Liver (tissue), 9 donors: ENCODE results near the gene RNLS. TPM values are rescaled to one million over a fixed set of nuclear protein-coding genes. Genes with fewer than 3 reads are reported as not detected.

ENCODE experiments used
- DNase-seq: peaks from one replicate; pipeline ENCODE4 v3.0.0-alpha.2; 2017; ENCODE audit warnings: low spot score
- H3K27ac ChIP-seq, 2 donors: one replicate each; pipeline ENCODE4 v1.7.0; 2013; ENCODE audit warnings: inconsistent platforms in 2 of 2, low read length in 2 of 2, control low read depth in 1 of 2, low read depth in 1 of 2, mild to moderate bottlenecking in 1 of 2
- H3K27me3 ChIP-seq, 4 donors: one replicate each; pipeline versions ENCODE4 v1.6.1 to v1.7.0; 2013; ENCODE audit warnings: low read length in 3 of 4, inconsistent platforms in 1 of 4, mild to moderate bottlenecking in 1 of 4, moderate library complexity in 1 of 4; ENCODE audit not compliant: control insufficient read depth in 4 of 4, insufficient read depth in 4 of 4
- H3K36me3 ChIP-seq, 4 donors: one replicate each; pipeline versions ENCODE4 v1.6.1 to v1.7.0; 2013; ENCODE audit warnings: low read length in 3 of 4, mild to moderate bottlenecking in 3 of 4, low read depth in 1 of 4, moderate library complexity in 1 of 4; ENCODE audit not compliant: control insufficient read depth in 4 of 4, insufficient read depth in 3 of 4
- H3K4me1 ChIP-seq, 4 donors: one replicate each; pipeline versions ENCODE4 v1.6.1 to v1.7.0; 2013; ENCODE audit warnings: low read length in 3 of 4, mild to moderate bottlenecking in 3 of 4, moderate library complexity in 1 of 4; ENCODE audit not compliant: control insufficient read depth in 4 of 4, insufficient read depth in 4 of 4
- H3K4me3 ChIP-seq, 3 donors: one replicate each; pipeline versions ENCODE4 v1.6.1 to v1.7.0; 2013; ENCODE audit warnings: low read length in 3 of 3, control low read depth in 1 of 3, low read depth in 1 of 3, mild to moderate bottlenecking in 1 of 3
- H3K9ac ChIP-seq, 2 donors: one replicate each; pipeline ENCODE4 v1.7.0; 2013; ENCODE audit warnings: low read length in 2 of 2, mild to moderate bottlenecking in 2 of 2, moderate library complexity in 2 of 2, control low read depth in 1 of 2, low read depth in 1 of 2
- H3K9me3 ChIP-seq, 4 donors: one replicate each; pipeline versions ENCODE4 v1.6.1 to v1.7.0; 2013; ENCODE audit warnings: low read length in 3 of 4; ENCODE audit not compliant: control insufficient read depth in 4 of 4
- CTCF ChIP-seq: fragments of 150-350 bp; IDR thresholded peaks from 2 replicates; pipeline ENCODE4 v1.5.1; 2017; ENCODE audit warnings: improper control_type of control experiment, low read depth, low read length; ENCODE audit not compliant: missing input control
- EGR1 ChIP-seq, 2 donors: IDR thresholded peaks; 2 replicates each; pipeline ENCODE4 v1.6.1; 2016 to 2018; ENCODE audit warnings: antibody characterized with exemption in 2 of 2, low read depth in 2 of 2
- FOXA1 ChIP-seq: IDR thresholded peaks from 2 replicates; pipeline ENCODE4 v1.6.1; 2016; ENCODE audit warnings: antibody characterized with exemption
- FOXA2 ChIP-seq: IDR thresholded peaks from 2 replicates; pipeline ENCODE4 v1.6.1; 2016; ENCODE audit warnings: antibody characterized with exemption
- GABPA ChIP-seq, 2 donors: IDR thresholded peaks in 1 of 2; conservative IDR thresholded peaks in 1 of 2; 2 replicates each; pipeline ENCODE4 v1.6.1; 2016; ENCODE audit warnings: antibody characterized with exemption in 2 of 2, mild to moderate bottlenecking in 1 of 2, moderate library complexity in 1 of 2
- HNF4A ChIP-seq, 2 donors: conservative IDR thresholded peaks; 2 replicates each; pipeline ENCODE4 v1.6.1; 2016; ENCODE audit warnings: antibody characterized with exemption in 2 of 2, mild to moderate bottlenecking in 2 of 2
- HNF4G ChIP-seq: IDR thresholded peaks from 2 replicates; pipeline ENCODE4 v1.6.1; 2016; ENCODE audit warnings: antibody characterized with exemption
- JUND ChIP-seq, 2 donors: IDR thresholded peaks; 2 replicates each; pipeline ENCODE4 v1.6.1; 2016; ENCODE audit warnings: antibody characterized with exemption in 2 of 2
- NR2F2 ChIP-seq: IDR thresholded peaks from 2 replicates; pipeline ENCODE4 v1.6.1; 2016; ENCODE audit warnings: antibody characterized with exemption
- RAD21 ChIP-seq, 2 donors: IDR thresholded peaks; 2 replicates each; pipeline ENCODE4 v1.6.1; 2016; ENCODE audit warnings: antibody characterized with exemption in 2 of 2, mild to moderate bottlenecking in 2 of 2
- RXRA ChIP-seq, 2 donors: IDR thresholded peaks; 2 replicates each; pipeline ENCODE4 v1.6.1; 2017 to 2018; ENCODE audit warnings: antibody characterized with exemption in 2 of 2, mild to moderate bottlenecking in 1 of 2
- SP1 ChIP-seq: IDR thresholded peaks from 2 replicates; pipeline ENCODE4 v1.6.1; 2018; ENCODE audit warnings: antibody characterized with exemption, mild to moderate bottlenecking
- TAF1 ChIP-seq: conservative IDR thresholded peaks from 2 replicates; pipeline ENCODE4 v1.6.1; 2016; ENCODE audit warnings: antibody characterized with exemption, mild to moderate bottlenecking
- YY1 ChIP-seq: IDR thresholded peaks from 2 replicates; pipeline ENCODE4 v1.6.1; 2016; ENCODE audit warnings: antibody characterized with exemption, mild to moderate bottlenecking
- ZBTB33 ChIP-seq: IDR thresholded peaks from 2 replicates; pipeline ENCODE4 v1.6.1; 2016; ENCODE audit warnings: antibody characterized with exemption
- WGBS: extraction: QIAGEN DNeasy Blood & Tissue Kit; methylation state at CpG from one replicate; pipeline ENCODE4 v1.1.7; 2013; 5-methylcytosine and 5-hydroxymethylcytosine counted together
- polyA plus RNA-seq, 2 donors: library from polyadenylated mRNA; stranded (reverse) in 1 of 2; unstranded in 1 of 2; fragments of 200-250 nt in 1 of 2; fragments of >200 nt in 1 of 2; fragmentation: Nextera tagmentation in 1 of 2; extraction: Ambion mirVana in 1 of 2; gene quantifications; one replicate each; pipeline versions ENCODE4 v1.2.1 to v1.2.3, GENCODE V29; 2013 to 2015
- total RNA-seq, 2 donors: library from RNA; depleted of rRNA; stranded (reverse); fragments of >200 nt; gene quantifications; one replicate each; pipeline ENCODE4 v1.2.3, GENCODE V29; 2014
- TF ChIP-seq, protein P1 (sequence below): IDR thresholded peaks from 2 replicates; pipeline ENCODE4 v1.6.1; 2016; ENCODE audit warnings: antibody characterized with exemption
- TF ChIP-seq, protein P2 (sequence below): IDR thresholded peaks from 2 replicates; pipeline ENCODE4 v1.6.1; 2016; ENCODE audit warnings: antibody characterized with exemption
- TF ChIP-seq, protein P3 (sequence below): IDR thresholded peaks from 2 replicates; pipeline ENCODE4 v1.6.1; 2016; ENCODE audit warnings: antibody characterized with exemption, mild to moderate bottlenecking
- donor health status: healthy.
- donor health status: healthy.
- donor health status: healthy.
- donor health status: healthy.
- donor health status: healthy.

The RNLS gene
- total and polyA plus RNA-seq, 4 donors, result 4.1 to 12.4 (median 7.5) TPM

DNA sequence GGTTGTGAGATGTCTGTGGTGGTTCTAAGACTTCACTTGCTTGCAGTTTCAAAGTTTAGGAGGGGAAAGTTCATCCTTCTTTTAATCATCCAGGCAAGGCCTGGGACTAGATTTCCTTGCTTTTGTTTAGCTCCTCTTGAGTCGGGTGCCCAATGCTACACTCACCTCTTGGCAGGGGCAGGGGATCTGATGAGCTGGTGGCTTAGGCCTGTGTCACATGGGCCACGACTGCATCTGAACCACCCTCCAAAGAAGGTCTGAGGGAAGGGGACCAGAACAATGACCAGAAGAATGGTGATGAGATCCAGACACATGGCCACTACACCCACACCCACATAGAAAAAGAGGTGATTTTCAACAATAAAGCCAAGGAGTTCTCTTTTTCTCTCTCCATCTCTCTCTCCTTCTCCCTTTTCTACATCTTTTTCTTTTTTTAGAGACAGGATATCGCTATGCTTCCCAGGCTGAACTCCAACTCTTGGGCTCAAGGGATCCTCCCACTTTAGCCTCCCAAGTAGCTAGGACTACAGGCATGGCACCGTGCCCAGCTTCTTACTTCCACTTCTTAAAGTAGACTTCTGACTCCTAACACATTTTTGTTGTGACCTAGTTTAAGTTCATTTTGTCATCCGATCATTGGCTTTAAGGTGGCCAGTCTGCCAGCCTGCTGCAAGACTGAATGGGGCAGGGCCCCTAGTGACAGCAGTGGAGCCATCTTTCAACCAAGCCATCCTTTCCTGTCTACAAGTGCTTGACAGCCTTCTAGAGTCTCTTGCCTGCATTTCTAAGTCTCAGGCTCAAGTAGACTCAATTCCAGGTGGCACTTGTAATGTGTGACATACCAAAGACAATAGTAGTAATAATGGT, 350.9 kb downstream of the RNLS start:
- Histone ChIP-seq H3K9me3 (no peaks in the 10 kb centered on the region), H3K27me3 (no peaks in the 10 kb centered on the region), H3K36me3 (no peaks in the 10 kb centered on the region), H3K9ac (no peak overlapping the region), H3K4me1 (peaks cover 2 to 6% (median 4%) of the 10 kb centered on the region in 4 donors), H3K27ac (no peak overlapping the region), H3K4me3 (no peak overlapping the region)
- 86% methylated on average over 5 of the region's 5 CpGs for WGBS
- no peak for TF ChIP-seq FOXA1
- no peak for TF ChIP-seq SP1
- TF ChIP-seq TAF1, result no peak
- no peak for TF ChIP-seq YY1
- TF ChIP-seq GABPA (IDR thresholded peaks at IDR 0.05 in 1 of 2, conservative IDR thresholded peaks at IDR 0.05 in 1 of 2), result no peak
- no peak for TF ChIP-seq HNF4G
- no peak for TF ChIP-seq CTCF
- TF ChIP-seq, protein P1, sequence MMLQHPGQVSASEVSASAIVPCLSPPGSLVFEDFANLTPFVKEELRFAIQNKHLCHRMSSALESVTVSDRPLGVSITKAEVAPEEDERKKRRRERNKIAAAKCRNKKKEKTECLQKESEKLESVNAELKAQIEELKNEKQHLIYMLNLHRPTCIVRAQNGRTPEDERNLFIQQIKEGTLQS, result no peak
- no peak for TF ChIP-seq EGR1 (IDR thresholded peaks at IDR 0.05; ENCODE audit: low read depth in 2 of 2)
- no peak for TF ChIP-seq JUND (IDR thresholded peaks at IDR 0.05)
- TF ChIP-seq, protein P2, sequence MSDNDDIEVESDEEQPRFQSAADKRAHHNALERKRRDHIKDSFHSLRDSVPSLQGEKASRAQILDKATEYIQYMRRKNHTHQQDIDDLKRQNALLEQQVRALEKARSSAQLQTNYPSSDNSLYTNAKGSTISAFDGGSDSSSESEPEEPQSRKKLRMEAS, result no peak
- no peak for TF ChIP-seq NR2F2
- TF ChIP-seq HNF4A (conservative IDR thresholded peaks at IDR 0.05), result no peak
- TF ChIP-seq RXRA (IDR thresholded peaks at IDR 0.05), result no peak
- TF ChIP-seq ZBTB33, result no peak
- no peak for DNase-seq

DNA sequence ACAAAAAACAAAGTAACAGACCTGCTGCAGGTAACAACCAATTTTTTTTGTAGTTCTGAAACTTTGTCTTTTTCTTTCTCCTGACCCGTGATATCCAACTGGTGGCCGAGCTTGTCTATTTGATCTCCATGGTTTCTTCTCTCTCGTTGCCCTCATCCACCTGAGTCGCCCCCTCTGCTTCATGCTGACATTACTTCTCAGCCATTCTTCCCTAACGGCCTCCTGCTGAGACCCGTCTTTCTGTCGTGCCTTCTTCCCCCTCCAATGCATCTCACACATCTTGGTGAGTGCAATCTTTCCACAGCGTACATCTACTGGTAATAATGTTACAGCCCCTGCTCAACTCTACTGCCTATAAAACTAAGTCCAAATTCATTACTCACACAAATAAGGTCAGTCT, 352.9 kb downstream of the RNLS start:
- Histone ChIP-seq H3K9me3 (no peaks in the 10 kb centered on the region), H3K4me1 (peaks cover 3 to 23% (median 19%) of the 10 kb centered on the region in 4 donors), H3K27ac (no peak overlapping the region), H3K36me3 (no peaks in the 10 kb centered on the region), H3K27me3 (no peaks in the 10 kb centered on the region), H3K4me3 (no peak overlapping the region), H3K9ac (no peak overlapping the region)
- no peak for DNase-seq
- TF ChIP-seq, protein P1, result no peak
- TF ChIP-seq SP1 (no peak), ZBTB33 (no peak), FOXA1 (no peak), RAD21 (IDR thresholded peaks at IDR 0.05) (no peak), GABPA (IDR thresholded peaks at IDR 0.05 in 1 of 2, conservative IDR thresholded peaks at IDR 0.05 in 1 of 2) (no peak), FOXA2 (no peak)
- TF ChIP-seq, protein P3, sequence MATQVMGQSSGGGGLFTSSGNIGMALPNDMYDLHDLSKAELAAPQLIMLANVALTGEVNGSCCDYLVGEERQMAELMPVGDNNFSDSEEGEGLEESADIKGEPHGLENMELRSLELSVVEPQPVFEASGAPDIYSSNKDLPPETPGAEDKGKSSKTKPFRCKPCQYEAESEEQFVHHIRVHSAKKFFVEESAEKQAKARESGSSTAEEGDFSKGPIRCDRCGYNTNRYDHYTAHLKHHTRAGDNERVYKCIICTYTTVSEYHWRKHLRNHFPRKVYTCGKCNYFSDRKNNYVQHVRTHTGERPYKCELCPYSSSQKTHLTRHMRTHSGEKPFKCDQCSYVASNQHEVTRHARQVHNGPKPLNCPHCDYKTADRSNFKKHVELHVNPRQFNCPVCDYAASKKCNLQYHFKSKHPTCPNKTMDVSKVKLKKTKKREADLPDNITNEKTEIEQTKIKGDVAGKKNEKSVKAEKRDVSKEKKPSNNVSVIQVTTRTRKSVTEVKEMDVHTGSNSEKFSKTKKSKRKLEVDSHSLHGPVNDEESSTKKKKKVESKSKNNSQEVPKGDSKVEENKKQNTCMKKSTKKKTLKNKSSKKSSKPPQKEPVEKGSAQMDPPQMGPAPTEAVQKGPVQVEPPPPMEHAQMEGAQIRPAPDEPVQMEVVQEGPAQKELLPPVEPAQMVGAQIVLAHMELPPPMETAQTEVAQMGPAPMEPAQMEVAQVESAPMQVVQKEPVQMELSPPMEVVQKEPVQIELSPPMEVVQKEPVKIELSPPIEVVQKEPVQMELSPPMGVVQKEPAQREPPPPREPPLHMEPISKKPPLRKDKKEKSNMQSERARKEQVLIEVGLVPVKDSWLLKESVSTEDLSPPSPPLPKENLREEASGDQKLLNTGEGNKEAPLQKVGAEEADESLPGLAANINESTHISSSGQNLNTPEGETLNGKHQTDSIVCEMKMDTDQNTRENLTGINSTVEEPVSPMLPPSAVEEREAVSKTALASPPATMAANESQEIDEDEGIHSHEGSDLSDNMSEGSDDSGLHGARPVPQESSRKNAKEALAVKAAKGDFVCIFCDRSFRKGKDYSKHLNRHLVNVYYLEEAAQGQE, result no peak
- 96% methylated on average over 8 of the region's 8 CpGs for WGBS
